Breast epithelium (tissue), 3 donors: ENCODE results near the gene MLLT10.

Experiments used
- POLR2AphosphoS5 ChIP-seq, 3 donors: sonication (generic); formaldehyde crosslinking; IDR thresholded peaks; one replicate each; pipeline ENCODE4 v1.6.1; 2017; ENCODE audit warnings: antibody characterized with exemption in 3 of 3
- TF ChIP-seq, protein P1 (sequence below), 3 donors: fragments of 450-650 bp; IDR thresholded peaks; one replicate each; pipeline ENCODE4 v1.5.1; 2016 to 2017; ENCODE audit warnings: antibody characterized with exemption in 3 of 3, mild to moderate bottlenecking in 3 of 3, moderate library complexity in 3 of 3

DNA sequence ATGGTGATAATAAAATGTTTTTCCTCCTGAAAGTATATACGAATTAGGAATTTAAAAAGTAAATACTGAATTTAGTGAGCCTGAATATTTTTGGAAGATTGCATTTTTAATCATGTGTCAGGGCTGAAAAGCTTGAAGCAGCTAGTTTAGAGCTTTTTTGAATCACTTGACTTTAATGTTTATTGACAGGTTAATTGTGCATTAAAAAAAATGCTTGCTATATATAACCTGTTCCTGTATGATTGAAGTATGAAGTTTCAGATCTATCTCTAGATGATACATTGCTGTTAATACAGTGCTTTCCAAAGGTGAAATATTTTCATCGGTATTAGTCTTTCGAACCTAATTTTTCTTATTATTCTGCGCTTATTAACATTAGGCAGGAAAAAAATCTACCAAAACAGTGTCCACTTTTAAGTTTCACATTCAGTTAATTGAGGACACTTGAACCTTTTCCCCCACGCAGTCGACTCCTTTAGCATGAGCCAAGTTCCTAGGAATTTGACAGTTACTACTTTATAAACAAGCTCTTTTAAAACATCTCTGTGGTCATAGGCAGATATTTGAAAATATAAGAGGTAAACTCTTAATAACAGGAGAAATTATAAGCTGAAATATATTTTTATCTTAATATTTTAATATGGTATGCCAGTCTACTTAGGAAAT lies 187.1 kb downstream of the MLLT10 start:
- no peak for TF ChIP-seq POLR2AphosphoS5 (IDR thresholded peaks at IDR 0.05)
- TF ChIP-seq, protein P1, sequence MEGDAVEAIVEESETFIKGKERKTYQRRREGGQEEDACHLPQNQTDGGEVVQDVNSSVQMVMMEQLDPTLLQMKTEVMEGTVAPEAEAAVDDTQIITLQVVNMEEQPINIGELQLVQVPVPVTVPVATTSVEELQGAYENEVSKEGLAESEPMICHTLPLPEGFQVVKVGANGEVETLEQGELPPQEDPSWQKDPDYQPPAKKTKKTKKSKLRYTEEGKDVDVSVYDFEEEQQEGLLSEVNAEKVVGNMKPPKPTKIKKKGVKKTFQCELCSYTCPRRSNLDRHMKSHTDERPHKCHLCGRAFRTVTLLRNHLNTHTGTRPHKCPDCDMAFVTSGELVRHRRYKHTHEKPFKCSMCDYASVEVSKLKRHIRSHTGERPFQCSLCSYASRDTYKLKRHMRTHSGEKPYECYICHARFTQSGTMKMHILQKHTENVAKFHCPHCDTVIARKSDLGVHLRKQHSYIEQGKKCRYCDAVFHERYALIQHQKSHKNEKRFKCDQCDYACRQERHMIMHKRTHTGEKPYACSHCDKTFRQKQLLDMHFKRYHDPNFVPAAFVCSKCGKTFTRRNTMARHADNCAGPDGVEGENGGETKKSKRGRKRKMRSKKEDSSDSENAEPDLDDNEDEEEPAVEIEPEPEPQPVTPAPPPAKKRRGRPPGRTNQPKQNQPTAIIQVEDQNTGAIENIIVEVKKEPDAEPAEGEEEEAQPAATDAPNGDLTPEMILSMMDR (IDR thresholded peaks at IDR 0.05), result no peak
